Measurements from ENCODE around the gene ELOB.

The ELOB gene

GRCh38 chr16:2784358-2785100 lies 7.4 kb upstream of the ELOB start:
- no peak overlapping the region for H3K27ac ChIP-seq
- no peak for DNase-seq (ENCODE audit: low read depth, low spot score)

- no peak overlapping the region for H3K27ac ChIP-seq
- no peak for DNase-seq (ENCODE audit: low read depth, low spot score)
Observed at GRCh38 chr16:2783581-2784357, 6.7 kb upstream of the ELOB start.

- DNase-seq (ENCODE audit: low read depth, low spot score): no peak
- no peak overlapping the region for H3K27ac ChIP-seq
Observed at GRCh38 chr16:2782583-2783351, 5.7 kb upstream of the ELOB start.

GRCh38 chr16:2779978-2780898 lies 3.2 kb upstream of the ELOB start:
- H3K27ac ChIP-seq: no peak overlapping the region
- DNase-seq (ENCODE audit: low read depth, low spot score): no peak

GRCh38 chr16:2779151-2779920 lies 2.3 kb upstream of the ELOB start:
- no peak overlapping the region for H3K27ac ChIP-seq

GRCh38 chr16:2778630-2778958 lies 1.5 kb upstream of the ELOB start:
- DNase-seq (ENCODE audit: low read depth, low spot score): no peak
- H3K27ac ChIP-seq: peak overlapping the region; percentile 94

More at GRCh38 chr16:2779151-2779920, 2.3 kb upstream of the ELOB start:
- DNase-seq (ENCODE audit: low read depth, low spot score): no peak

GRCh38 chr16:2777903-2778629 lies 986 bp upstream of the ELOB start:
- DNase-seq (ENCODE audit: low read depth, low spot score): no peak
- H3K27ac ChIP-seq: peak overlapping the region; percentile 94

- no peak for DNase-seq (ENCODE audit: low read depth, low spot score)
Observed at GRCh38 chr16:2776500-2777139, 460 bp downstream of the ELOB start.

GRCh38 chr16:2775765-2776499 lies 1.1 kb downstream of the ELOB start:
- DNase-seq (ENCODE audit: low read depth, low spot score): no peak
- peak overlapping the region; percentile 94 for H3K27ac ChIP-seq

More at GRCh38 chr16:2776500-2777139, 460 bp downstream of the ELOB start:
- peak overlapping the region; percentile 94 for H3K27ac ChIP-seq

GRCh38 chr16:2775131-2775716 lies 1.9 kb downstream of the ELOB start:
- DNase-seq (ENCODE audit: low read depth, low spot score): no peak
- H3K27ac ChIP-seq: peak overlapping the region; percentile 68

- H3K27ac ChIP-seq: peak overlapping the region; percentile 68
- DNase-seq (ENCODE audit: low read depth, low spot score): no peak
Observed at GRCh38 chr16:2774161-2774891, 2.8 kb downstream of the ELOB start.

- DNase-seq (ENCODE audit: low read depth, low spot score): no peak
- peak overlapping the region; percentile 68 for H3K27ac ChIP-seq
Observed at GRCh38 chr16:2773188-2773968, 3.7 kb downstream of the ELOB start.

GRCh38 chr16:2771496-2772402 lies 5.3 kb downstream of the ELOB start:
- no peak overlapping the region for H3K27ac ChIP-seq
- no peak for DNase-seq (ENCODE audit: low read depth, low spot score)

GRCh38 chr16:2770057-2770951 lies 6.8 kb downstream of the ELOB start:
- peak overlapping the region; percentile 22 for H3K27ac ChIP-seq

More at GRCh38 chr16:2770057-2770951, 6.8 kb downstream of the ELOB start:
- no peak for DNase-seq (ENCODE audit: low read depth, low spot score)
